ENCODE measurements around the gene CCDC51.

Gene CCDC51

GRCh38 chr3:48433472-48434118 lies 6.3 kb downstream of the CCDC51 start:
- peak; percentile 90 for DNase-seq (ENCODE audit: low spot score)

- peak; percentile 15 for DNase-seq (ENCODE audit: low spot score)
Measured at GRCh38 chr3:48432411-48433371, 7.2 kb downstream of the CCDC51 start.

- DNase-seq (ENCODE audit: low spot score): no peak
Measured at GRCh38 chr3:48431224-48432029, 8.5 kb downstream of the CCDC51 start.

- no peak for DNase-seq (ENCODE audit: low spot score)
Measured at GRCh38 chr3:48430708-48431101, 9.2 kb downstream of the CCDC51 start.

- peak; percentile 64 for DNase-seq (ENCODE audit: low spot score)
Measured at GRCh38 chr3:48429960-48430707, 9.8 kb downstream of the CCDC51 start, which contains the start of gene PLXNB1. TSS of gene PLXNB1 (minus strand) at chr3:48430086. CDS start at chr3:48424611, 5,475 bp downstream.

GRCh38 chr3:48429317-48429959 lies 10.5 kb downstream of the CCDC51 start:
- DNase-seq (ENCODE audit: low spot score): peak; percentile 70

- DNase-seq (ENCODE audit: low spot score): peak; percentile 55
Measured at GRCh38 chr3:48428572-48429316, 11.2 kb downstream of the CCDC51 start.

- DNase-seq (ENCODE audit: low spot score): no peak
Measured at GRCh38 chr3:48428088-48428571, 11.8 kb downstream of the CCDC51 start.

GRCh38 chr3:48427630-48427962 lies 12.3 kb downstream of the CCDC51 start:
- no peak for DNase-seq (ENCODE audit: low spot score)

- DNase-seq (ENCODE audit: low spot score): no peak
Measured at GRCh38 chr3:48426944-48427629, 12.8 kb downstream of the CCDC51 start.

- no peak for DNase-seq (ENCODE audit: low spot score)
Measured at GRCh38 chr3:48426401-48426909, 13.5 kb downstream of the CCDC51 start.

- no peak for DNase-seq (ENCODE audit: low spot score)
Measured at GRCh38 chr3:48425281-48425812, 14.6 kb downstream of the CCDC51 start.

GRCh38 chr3:48423883-48424695 lies 15.8 kb downstream of the CCDC51 start:
- DNase-seq (ENCODE audit: low spot score): no peak

- no peak for DNase-seq (ENCODE audit: low spot score)
Measured at GRCh38 chr3:48423241-48423882, 16.6 kb downstream of the CCDC51 start.

GRCh38 chr3:48422681-48423080 lies 17.2 kb downstream of the CCDC51 start:
- DNase-seq (ENCODE audit: low spot score): no peak

- no peak for DNase-seq (ENCODE audit: low spot score)
Measured at GRCh38 chr3:48422272-48422671, 17.6 kb downstream of the CCDC51 start.

GRCh38 chr3:48420561-48420960 lies 19.4 kb downstream of the CCDC51 start:
- DNase-seq (ENCODE audit: low spot score): no peak

GRCh38 chr3:48419597-48419996 lies 20.3 kb downstream of the CCDC51 start:
- DNase-seq (ENCODE audit: low spot score): no peak

Measured in LoVo (cell line).